Right lobe of liver (tissue), 4 donors: Measurements from ENCODE around the gene H1-8.

Experiments used
- POLR2A ChIP-seq: fragments of 450-650 bp; IDR thresholded peaks from one replicate; pipeline ENCODE4 v1.6.1; 2017; ENCODE audit warnings: antibody characterized with exemption, mild to moderate bottlenecking
- TF ChIP-seq, protein P1 (sequence below), 4 donors: fragments of 200-600 bp in 3 of 4; fragments of 450-650 bp in 1 of 4; IDR thresholded peaks; one replicate each; pipeline versions ENCODE4 v1.5.1 to v1.8.0; 2016 to 2022; ENCODE audit warnings: antibody characterized with exemption in 4 of 4, mild to moderate bottlenecking in 2 of 4
- donor health status: DM: no; HTN: no; CAD: no.
- donor health status: DM: no; HTN: no; CAD: no.
- donor health status: DM: no; HTN: yes; CAD: no.

DNA sequence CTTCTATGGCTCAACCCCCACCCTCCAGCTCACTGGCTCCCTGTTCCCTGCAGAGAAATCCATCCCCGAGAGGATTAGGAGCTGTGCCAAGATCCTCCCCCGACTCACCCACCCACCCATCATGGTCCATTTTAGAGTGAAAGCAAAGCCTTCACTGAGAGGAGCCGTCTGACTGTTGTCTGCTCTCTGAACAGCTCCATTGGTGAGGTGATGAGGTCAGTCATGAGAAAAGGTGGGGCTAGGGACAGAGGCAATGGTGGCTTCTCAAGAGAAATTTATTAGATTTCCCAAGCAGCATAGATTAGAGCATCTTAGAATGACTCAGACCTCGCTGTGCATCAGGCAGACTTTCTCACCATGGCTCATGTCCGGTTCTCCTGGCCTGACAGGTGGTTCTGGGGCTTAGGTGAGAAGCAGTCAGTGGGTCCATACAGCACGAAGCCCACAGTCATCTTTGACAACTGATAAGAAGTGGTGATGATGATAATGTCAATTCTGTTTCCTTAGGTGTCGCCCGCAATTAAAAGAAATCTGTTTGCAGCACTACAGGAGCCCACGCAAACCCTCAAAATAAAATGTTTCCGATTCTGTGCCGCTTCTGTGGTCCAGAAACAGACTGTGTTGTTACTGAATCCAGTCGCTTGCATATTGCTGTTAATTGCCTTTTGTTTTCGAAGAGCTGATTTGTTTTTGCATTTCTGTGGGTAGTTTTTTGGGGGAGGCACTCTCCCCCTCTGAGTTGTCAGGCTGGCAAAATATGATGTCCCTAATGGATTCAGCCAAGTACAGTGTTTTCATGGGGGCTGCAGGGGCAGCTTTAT lies 39.3 kb upstream of the H1-8 start:
- no peak for TF ChIP-seq POLR2A
- TF ChIP-seq, protein P1, sequence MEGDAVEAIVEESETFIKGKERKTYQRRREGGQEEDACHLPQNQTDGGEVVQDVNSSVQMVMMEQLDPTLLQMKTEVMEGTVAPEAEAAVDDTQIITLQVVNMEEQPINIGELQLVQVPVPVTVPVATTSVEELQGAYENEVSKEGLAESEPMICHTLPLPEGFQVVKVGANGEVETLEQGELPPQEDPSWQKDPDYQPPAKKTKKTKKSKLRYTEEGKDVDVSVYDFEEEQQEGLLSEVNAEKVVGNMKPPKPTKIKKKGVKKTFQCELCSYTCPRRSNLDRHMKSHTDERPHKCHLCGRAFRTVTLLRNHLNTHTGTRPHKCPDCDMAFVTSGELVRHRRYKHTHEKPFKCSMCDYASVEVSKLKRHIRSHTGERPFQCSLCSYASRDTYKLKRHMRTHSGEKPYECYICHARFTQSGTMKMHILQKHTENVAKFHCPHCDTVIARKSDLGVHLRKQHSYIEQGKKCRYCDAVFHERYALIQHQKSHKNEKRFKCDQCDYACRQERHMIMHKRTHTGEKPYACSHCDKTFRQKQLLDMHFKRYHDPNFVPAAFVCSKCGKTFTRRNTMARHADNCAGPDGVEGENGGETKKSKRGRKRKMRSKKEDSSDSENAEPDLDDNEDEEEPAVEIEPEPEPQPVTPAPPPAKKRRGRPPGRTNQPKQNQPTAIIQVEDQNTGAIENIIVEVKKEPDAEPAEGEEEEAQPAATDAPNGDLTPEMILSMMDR (IDR thresholded peaks at IDR 0.05): no peak
